DMS79 (cell line): Measurements from ENCODE around the gene MLLT1.

Experiments
- DNase-seq: peaks from one replicate; lab custom pipeline; 2025; lab: John Stamatoyannopoulos, UW

Gene MLLT1

DNA sequence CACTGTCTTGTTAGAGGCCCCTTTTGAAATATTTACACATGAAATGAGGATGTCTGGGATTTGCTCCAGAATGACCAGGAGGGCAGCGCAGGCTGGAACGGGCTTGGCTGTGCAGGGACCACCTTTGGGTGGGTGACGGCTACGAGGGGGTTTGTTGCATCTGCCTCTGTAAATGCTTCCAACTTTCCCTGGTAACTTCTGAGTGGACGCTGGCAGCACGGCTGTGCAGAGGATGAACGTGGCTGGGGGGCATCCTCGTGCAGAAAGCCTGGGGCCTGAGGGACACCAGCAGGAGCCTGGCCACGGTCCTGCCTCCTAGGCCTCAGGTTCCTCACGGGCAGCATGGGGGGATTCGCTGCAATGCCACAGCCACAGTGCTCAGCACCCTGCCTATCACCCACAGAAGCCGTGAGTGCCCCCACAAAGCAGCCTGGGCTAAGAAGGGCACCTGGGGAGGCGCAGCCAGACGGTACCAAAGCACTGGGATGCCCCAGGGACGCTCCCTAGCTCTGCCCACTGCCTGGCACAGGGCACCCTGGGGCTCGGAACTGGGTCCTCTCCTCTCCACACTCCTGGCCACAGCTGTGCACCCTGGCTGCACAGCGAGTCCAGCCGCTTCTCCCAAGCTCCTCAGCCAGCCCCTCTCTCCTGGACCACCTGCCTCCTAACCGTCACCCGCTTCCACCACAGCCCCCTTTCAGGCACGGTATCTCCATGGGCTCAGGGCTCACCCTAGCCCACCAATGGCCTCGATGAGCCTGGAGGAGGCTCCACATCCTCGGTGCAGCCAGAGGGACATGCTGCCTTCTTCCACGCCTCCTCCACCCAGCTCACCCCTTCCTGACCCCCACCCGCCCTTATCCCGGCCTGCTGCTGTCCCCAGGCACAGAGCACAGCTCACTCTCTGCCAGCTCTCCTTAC lies 44.5 kb downstream of the MLLT1 start:
- no peak for DNase-seq

DNA sequence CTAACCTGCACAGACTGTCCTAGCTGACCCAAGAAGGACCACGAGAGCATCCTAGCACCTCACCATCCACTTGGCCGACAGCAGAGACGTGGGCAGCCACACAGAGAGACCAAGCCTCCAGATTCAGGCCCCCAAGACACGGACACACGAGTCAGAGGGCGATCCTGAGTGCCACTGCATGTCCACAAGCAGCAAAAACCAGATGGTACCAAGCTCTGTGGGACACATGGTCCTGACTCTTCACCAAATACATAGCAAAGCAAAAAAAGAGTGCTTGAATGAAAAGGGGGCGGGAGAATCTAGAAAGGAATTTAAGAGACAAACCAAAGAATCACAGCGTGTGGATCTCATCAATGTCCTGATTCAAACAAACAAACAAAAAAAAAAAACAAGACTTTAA lies 45.2 kb downstream of the MLLT1 start:
- DNase-seq, result no peak

DNA sequence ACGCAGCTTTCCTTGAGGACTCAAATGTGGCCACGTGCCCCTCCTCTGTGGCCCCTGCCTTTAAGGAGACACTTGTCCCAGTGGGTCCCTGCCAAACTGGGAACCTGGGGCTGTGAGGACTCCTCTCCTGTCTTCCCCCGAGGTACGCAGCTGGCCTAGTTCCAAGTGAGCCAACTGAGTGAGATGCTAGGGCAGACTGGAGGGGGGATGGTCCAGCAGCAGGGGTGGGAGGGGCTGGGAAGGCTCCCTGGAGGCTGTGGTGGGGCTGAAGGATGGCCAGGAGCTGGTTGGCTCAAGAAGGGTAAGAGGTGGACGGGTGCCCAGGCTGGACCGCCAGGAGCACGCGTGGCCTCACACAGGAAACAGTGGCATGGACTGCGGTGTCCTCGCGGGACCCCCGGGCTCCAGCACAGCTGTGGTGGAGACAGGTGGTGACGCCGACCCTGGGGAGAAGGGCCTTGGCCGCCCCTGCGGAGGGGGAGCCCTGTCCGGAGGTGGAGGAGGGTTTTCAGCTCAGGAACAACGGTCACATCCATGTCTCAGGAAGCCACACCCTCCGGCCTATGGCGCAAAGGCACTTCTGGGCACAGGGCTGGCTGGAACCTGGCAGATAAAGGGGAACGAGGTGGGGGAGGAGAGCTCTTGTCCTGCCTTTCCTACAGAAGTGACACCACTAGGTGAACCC lies 45.8 kb downstream of the MLLT1 start:
- peak; percentile 42 for DNase-seq

DNA sequence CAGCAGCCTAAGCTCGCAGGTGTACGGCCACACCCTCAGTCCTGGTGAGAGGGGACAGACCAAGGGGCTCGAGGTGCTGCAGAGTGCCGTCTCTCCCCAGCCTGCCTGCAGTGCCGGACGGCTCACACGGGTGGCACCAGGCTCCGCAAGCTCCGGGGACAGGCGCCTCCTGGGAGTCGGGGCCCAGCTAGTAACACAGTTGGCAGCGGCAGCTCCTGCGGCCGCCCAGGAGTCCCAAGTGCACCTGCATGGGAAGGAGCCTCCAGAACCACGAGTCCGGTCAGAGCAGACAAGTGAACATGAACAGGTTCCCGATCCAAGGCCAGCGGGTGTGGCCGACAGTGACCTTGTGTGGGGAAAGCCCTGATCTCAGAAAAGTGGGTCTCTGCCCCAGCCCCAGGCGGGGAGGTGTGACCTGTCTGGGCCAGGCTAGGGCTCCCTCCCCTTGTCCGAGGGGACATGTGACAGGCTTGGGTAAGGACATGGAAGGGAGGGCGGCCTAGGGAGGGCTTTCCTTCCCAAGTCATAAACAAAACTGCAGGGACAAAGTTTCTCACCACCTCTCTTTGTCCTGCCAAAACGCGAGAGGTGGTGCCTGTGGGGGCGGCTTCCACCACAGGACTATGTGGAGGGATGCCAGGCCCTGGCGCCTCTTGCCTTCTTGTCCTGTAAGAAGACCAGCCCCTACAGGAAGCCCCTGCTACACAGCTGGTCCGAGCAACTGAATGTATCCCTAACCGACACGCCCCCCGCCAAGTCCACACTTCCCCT lies 46.5 kb downstream of the MLLT1 start:
- DNase-seq, result no peak

DNA sequence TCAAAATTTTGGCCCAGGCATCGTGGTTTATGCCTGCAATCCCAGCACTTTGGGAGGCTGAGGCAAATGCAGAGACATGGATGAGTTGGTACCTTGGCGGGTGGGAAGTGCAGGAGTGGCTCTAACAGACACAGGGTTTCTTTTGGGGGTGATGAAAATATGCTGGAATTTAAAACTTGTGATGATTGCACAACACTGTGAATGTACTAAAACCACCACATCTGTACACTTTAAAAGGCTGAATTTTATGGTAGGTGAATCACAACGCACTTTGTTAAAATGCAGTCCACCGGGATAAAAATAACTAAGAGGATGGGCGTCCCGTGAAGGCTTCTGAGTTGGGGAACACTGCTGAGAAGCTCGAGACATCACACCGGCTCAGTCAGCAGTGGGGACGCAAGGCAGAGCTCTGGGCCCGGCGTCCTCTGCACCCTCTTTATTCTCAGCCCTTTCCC lies 47.1 kb downstream of the MLLT1 start:
- DNase-seq, result no peak

DNA sequence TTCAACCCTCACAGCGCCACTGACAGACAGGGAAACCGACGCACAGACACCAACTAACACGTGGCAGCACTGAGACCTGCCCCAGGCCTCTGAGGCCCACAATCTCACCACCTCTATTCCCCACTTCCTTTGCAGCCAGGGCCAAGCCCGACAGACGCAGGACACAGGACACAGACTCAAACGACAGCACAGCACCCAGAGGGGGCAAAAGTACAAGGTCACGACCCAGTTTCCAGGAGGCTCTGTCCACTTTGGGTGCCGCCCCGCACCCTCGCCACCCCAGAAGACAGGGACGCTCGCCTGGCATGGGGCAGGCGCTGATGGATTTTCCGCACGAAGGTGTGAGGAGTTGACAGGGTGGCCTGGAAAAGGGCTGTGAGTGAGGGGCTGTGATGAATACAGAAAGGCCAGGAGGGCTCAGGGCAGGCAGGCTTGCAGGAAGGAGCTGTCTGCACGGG lies 48.8 kb downstream of the MLLT1 start:
- no peak for DNase-seq

DNA sequence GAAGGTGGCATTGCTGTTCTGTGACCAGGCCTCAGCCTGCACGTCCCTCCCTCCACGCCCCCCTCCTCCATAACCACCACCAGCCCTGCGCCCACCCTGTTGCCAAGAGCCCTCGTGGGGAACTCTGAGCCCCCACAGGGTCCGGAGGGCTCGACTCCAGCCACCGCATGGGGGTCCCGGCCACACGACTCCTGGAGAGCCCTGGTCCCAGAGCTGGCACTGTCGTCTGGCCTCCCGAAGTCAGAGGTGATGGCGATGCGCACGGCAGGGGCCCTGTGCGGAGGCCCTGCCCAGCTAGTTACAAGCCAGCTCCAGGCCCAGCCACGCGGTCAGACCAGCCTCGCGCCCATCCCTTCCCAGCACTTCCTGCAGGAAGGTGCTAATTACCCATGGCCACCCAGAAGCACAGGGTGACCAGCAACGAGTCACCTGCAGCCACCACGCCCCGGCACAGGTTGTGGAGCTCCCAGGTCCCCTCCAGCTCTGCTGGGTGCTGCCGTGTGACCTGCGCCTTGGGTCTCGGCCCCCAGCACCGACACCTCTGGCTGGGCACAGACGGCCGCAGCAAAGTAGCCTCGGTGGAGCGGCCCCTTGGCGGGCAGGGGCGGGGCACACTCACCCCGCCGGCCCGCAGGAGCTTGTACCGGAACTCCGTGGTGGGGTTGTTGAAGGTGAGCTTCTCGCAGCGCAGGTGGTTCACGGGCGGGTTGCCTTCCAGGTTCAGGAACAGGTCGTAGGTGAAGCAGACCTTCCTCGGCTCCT lies 49.6 kb downstream of the MLLT1 start:
- no peak for DNase-seq

DNA sequence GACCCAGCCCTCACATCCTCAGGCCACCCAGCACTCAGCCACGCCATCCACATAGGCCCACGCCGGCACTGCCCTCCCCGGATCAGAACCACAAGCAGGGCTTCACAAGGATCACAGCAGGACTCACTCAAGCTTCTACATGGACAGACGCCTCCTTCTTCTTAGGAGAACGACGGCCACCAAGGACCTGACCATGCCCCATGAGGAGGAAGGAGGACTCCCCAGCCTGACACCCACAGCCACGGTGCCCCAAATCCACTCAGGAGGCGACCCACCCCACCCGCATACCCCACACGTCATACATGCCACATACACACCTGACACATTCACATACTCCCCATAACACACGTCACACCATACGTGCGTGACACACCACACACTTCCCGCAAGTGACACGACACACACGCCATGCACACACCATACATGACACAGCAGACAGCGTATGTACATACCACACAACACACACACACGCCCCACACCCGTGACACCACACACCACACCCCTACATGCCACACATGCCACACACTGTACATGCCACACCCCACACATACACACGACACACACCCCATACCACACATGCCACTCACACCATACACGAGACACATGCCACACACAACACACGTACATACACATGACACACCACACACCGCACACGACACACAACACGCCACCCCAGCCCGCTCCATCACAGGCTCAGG lies 50.4 kb downstream of the MLLT1 start:
- DNase-seq, result no peak

DNA sequence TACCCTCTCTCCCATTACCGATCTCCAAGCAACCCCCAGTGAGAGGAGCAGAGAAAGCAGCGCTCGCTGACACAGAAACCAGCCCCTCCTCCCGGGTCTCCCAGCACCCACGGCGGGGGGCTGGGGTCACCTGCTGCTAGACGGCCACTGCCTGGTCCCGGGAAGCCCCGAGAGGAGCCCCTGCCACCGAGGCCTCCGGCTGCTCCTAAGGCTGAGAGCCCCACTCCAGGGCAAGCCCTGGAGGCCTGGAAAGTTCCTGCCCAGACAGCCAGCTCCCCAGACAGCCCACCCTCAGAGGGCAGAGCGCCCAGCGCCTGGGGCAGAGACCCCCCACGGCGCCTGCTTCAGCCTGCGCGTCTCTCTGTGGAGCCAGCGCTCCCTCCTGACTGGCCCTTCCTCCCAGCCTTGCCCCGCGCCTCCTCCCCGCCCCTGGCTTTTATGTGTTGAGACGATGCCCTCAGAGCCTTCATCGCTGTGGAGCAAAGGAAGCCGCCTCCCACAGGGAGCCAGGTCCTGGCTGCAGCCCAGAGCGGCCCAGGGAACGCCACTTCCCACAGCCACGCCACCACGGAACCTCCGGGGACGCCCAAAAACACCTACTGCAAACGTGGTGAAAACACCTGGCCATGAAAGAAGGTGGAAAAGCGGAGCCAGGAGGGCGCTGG lies 51.1 kb downstream of the MLLT1 start:
- DNase-seq, result no peak

DNA sequence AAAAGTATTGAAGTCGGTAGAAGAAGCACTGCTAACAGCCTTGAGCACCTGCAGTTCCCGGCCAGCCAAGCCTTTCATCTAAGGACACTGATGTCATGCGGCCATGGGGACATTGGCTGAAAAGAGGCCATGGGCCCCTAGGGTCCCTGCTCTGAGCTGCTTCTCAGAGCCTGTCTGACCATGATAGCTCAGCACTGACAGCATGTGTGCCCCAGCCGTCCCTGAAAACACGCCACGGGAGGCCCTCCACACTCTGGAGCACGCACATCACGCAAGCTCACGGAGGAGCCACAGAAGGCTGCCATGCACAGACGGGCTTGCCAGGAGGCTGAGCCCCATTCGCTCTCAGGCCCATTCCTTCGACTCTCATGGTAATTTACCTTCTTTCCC lies 51.8 kb downstream of the MLLT1 start:
- DNase-seq, result no peak

DNA sequence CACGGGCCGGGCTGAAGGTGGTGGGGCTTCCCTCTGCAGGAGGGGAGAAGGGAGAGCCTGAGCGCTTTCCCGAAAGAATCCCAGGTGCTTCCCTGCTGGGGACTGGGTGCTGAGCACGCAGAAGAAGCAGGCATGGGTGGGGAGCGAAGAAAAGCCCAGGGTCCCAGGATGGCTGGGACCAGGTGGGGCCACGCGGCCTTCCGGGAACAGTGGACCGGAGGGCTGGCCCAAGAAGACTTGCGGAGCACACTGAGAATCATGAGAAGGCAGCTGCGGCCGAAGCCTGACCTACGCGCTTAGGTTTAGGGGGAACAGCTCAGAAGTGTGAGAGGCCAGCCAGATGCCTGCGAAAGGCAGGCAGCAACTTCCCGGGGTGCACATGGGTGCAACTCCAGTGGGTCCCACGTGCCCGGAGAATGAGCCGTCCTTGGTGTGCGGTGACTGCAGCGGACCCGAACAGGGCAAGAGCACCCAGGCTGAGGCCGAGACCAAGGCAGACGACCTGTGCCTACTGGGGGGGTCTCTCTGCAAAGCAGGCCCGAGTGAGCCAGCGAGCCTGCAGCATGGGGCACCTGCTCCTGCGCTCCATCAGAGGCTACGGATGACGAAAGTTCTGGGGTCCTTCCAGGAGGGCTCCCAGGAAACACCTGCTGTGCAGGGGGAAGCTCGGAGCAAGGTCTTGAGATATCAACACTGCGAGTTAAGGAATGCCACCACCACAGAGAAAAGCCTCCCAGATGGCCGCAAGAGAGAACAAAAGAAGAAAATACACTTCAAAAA lies 52.4 kb downstream of the MLLT1 start:
- no peak for DNase-seq

DNA sequence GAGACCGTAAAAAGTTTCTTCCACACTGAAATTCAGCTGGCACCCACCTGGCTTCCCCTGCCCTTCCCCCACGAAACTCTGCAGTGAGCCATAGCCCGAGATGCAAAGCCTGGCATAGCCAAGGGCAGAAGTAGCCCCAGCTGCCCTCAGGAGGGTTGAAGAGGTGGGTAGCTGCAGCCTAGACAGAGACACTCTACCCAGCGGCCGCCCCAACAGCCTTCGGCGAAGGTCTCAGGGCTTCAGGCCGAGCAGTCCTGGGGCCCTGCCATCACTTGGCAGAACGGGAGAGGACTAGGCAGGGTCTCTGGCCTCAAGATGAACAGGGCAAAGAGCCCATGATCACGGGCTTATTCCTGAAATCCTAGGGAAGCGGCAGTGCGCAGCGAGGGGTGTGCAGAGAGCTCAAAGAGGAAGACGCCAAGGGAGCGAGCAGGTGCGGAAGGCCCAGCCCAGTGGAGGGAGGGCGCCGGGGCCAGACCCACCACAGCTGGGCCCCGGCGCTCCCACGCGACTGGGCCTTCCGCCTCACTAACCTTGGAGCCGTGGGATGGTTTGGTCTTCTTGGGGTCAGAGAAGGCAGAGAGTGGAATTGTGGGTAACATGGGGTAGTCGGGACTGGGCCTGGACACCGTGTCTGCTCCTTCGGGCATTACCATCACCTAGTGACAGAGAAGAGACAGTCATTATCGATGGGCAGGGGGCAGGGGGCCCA lies 53.2 kb downstream of the MLLT1 start:
- no peak for DNase-seq

DNA sequence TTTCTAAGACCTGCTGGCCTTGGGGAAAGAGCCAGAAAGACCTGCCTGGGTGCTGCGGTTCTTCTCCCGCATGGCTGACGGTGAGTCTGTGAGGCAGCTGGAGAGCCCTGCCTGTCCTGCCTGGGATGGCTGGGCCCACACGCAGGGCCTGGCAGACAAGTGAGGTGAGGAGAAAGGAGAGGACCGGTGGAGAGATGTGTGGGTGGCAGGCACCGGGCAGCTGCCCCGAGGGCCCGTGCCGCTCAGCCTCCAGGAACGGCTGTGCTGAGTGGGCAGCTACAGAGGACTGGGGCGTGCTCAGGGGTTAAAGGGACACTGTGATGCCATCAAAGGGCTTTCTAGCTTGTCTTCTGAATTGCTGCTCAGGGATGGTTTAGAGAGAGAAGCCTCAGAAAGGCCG lies 53.8 kb downstream of the MLLT1 start:
- DNase-seq, result no peak

DNA sequence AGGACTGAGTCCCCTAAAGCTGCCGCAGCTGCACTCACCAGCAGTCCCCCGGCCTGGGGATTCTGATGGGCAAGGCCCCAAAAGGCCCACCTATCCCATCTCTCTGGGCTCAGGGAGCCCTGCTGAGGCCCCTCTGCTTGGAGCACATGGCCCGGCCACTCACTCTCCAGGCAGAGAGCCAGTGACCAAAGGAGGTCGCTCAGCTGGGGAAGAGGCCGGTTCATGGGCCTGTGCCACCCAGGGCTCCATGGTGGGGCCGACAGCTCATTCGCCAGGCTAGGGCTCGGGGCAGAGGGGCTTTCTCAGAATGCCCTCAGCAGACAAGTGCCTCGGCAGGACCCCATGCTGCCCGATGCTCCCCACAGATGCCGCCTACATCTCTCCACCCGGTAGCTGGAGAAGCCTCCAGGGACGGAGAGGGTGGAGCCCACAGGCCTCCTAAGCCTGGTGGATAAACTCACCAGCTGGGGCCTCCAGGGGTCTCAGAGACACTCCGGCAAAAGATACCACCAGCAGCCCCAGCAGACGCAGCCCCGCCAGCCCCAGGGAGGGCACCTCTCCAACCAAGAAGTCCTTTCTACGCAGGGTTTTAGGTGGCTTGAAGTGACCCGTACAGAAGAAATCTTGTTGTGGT lies 54.4 kb downstream of the MLLT1 start:
- DNase-seq, result no peak

DNA sequence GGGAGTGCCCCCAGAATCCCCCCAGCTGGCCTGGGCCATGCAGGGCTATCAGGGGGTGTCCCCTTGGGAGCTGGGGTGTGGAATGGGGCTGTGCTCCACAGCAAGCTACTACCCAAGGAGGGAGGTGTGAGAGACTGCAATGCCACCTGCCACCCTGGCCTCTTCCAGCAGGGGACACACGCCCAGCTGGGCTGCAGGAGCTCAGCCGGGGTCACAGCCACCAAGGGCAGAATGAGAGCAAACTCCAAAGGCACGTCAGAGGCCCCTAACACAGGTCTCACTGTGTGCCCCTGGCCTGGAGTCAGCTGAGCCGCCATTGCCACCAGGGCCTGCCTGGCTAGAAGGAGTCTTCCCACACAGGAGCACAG lies 55.5 kb downstream of the MLLT1 start:
- DNase-seq, result peak; percentile 5

DNA sequence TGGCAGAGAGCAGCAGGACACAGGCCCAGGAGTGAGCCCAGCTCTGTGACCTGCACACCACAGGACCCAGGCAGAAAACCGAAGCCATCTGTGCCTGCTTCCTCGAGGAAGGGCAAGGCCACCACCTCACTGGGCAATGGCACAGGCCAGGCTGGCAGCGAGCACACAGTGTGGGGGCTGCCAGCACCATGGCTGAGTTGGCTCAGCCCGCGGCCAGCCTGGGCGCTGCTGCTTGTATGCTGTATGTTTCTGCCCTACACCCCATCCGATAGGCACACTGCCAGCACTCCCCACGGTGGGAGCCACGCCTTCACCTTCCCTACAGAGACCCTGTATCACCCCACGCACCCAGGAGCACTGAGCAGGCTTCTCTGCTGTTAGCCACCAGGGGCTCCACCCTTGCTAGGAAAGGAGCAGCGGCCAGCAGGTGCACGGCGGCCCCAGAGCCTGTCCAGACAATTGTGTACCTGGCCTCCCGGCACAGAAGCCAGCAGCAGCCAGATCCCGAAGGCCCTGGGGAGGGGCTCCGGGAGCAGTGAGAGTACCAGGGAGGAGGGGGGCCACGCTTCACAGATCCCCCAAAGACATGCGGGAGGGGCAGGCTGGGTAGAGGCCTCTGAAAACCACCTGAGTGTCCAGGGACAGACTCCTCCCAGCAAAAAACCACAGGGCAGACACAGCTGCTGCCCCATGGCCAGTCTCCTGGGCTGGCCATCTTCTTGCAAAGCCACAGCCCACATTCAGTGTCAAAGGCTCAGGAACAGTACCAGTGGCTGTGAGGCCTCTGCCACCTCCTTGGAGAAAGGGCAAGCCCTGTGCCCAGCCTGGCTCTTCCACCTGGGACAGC lies 56.1 kb downstream of the MLLT1 start:
- DNase-seq, result peak; percentile 76

DNA sequence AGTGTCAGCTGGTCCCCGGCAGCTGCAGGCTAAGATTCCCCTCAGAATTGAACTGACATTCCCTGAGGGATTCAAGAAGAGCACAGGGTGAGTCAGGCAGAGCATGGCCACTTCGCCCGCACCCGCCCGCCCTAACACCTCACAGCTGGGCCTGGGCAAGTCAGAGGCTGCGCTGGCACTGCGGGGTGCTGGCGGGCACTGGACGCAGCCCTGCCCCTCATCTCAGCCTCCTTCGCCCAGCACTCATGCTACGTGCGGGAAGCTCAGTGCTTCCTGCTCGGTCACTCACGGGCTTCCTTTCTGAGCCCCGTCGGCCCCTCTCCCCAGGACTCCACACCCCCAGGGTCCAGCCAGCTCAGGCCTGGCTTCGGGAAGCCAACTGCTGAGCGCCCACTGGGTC lies 56.9 kb downstream of the MLLT1 start:
- DNase-seq, result peak; percentile 21
